Stimulated activated CD4-positive, alpha-beta T cell treated with anti-CD3 and anti-CD28 coated beads, Interleukin-1b, Interleukin-23, amount 100 ng/mL, for 4 hours (primary cell): Measurements from ENCODE around the gene ZBTB16.

Source experiments
- DNase-seq, 2 donors: peaks; one replicate each; pipeline ENCODE4 v3.0.0-alpha.2; 2020; ENCODE audit warnings: low read depth in 2 of 2

Gene ZBTB16

DNA sequence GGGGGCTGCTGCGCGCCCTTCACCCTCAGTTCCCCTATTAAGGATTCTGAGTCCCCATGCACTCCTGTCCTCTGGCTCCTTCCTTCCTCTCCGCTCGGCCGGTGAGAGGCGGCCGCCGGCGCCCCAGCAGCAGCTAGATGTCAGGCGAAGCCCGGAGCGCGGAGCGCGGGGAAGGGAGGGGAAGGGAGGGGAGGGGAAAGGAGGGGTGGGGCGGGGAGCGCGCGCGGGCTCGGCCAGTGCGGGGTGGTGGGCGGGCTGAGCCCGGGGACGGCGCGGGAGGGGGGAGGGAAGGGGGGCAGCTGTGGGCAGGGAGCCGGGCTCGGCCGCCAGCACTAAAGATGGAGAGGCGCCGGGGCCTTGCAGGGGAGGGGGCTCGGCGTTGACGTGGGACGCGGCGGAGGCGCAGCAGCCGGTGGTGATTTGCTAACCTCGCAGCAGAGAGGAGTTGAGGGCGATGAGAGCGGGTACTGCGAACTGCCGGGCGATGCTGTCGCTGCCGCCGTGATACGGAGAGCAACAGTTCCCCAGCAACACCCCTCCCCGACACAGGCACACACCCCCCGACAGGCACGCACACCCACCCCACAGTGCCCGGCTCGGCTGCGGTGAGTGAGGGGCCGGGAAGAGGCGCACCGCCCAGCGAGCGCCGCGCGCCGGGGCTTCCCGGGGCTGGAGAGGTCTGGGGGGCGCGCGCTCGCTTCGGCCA, at the start of gene ZBTB16:
Gene ZBTB16 (plus strand): TSS at position 434 of the 706 bp plus-strand sequence. CDS start 3,590 bp downstream, outside the sequence.
- peak; percentile 32 to 39 for DNase-seq

GRCh38 chr11:114010931-114011330, 48.6 kb upstream of the ZBTB16 start:
- DNase-seq = no peak

DNA sequence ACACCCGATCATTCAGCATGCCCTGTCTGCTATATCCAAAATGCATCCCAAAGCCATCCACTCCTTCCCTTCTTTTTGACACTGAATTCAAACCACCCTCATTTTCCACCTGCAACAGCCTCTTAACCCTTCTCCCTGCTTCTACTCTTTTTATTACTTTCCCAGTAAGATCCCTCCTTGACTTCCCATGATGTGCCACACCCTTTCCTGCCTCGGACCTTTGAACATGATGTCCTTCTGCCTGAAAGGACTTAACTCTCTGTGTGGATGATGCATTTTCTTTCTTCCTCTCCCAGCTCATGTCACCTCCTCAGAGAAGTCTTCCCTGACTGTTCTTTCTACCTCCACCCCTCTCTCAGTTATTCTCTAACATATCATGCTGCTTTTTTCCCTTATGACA, 48.1 kb upstream of the ZBTB16 start:
- no peak for DNase-seq

DNA sequence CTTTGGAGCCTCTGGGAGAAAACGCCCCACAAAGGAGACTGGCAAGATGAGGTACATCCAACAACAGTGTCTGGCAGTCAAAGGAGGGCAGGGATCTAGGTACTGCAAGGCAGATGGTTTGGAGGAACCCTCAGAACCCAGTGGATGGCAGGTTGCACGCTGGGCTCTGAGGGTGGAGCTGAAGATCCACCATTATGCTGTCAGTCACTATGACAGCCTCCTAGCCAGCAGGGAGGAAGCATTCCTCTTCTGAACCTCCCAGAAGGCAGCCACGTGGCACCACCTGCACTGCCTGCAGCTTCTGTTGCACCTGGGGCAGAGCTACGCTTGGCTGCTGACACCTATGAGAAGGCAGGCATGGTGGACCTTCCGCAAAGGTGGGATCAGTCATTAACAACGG, 44.4 kb upstream of the ZBTB16 start:
- no peak for DNase-seq

DNA sequence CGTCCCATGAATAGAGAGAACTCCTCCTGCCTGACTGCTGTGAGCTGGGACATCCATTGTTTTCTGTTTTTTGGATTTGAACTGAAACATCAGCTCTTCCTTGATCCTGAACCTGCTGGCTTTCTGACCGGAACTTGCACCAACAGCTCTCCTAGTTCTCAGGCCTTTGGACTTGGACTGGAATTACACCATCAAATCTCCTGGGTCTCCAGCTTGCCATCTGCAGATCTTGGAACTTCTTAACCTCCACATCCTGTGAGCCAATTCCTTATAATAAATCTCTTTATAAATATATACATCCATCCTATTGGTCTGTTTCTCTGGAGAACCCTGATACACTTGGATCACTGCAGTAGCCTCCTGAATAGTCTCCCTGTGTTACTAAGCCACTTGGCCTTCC, 42.5 kb upstream of the ZBTB16 start:
- DNase-seq = no peak

DNA sequence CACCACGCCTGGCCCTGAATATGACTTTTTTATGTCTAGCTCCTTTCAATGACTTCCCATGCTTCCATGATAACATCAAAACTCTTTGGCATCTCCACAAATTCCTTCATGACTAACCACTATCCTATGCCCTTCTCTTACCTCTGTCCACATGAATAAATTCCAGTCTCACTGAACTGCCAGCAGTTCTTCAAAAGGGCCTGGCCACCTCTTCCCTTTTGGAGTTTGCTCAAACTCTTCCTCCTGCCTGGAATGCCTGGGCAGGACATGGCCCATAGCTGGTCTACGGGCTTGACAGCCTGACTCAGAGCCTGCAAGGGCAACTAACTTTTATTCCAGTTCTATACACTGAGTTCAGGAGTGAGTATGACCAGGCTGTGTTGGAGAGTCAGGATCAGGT, 41.8 kb upstream of the ZBTB16 start:
- DNase-seq = no peak

- no peak for DNase-seq
Measured at GRCh38 chr11:114019046-114019445, 40.5 kb upstream of the ZBTB16 start.

- DNase-seq = no peak
Measured at GRCh38 chr11:114019574-114019973, 39.9 kb upstream of the ZBTB16 start.

DNA sequence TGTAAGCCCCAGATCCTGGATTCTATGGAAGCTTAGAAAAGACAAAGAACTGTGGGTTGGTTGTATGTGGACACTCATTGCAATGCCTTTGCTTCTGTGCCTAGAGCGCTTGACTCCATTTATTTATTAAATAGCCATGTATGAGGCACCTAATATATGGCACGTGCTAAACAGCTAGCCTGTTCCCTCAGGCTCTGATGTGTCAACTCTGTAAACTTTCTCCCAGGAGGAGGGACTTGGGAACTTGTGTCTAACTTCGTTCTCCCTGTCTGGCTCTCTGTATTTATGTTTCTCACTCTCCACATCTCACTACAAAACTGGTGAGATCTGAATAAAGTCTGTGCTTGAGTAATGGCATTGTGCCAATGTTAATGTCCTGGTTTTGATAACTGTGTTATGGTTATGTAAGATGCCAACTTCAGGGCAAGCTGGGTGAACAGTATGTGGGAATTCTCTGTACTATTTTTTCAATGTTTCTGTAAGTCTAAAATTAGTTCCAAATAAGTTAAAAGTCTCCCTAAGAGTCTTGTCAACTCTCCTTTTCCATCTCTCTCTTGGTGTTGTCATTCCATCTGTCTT, 34.1 kb upstream of the ZBTB16 start:
- no peak for DNase-seq

DNA sequence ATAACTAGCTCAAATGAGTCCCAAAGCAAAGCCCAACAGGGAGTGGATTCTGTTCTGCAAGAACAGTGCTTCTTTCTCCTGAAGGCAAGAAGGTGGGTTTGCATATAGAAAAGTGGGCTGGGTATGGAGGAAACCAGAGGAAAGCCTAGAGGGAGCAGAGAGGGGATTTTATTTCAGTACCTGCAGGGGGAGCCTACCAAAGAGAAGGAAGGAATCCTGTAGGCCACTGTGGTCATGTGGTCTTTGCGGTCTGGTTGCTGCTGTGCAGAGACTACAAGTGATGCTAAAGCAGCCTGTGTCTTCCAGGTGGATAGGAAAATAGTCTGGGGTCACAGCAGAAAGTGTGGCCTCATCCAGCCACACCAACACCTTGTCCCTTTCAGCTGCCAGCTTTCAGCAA, 33.2 kb upstream of the ZBTB16 start:
- DNase-seq = no peak

GRCh38 chr11:114027391-114027790, 32.1 kb upstream of the ZBTB16 start:
- no peak for DNase-seq

- no peak for DNase-seq
Measured at GRCh38 chr11:114027926-114028325, 31.6 kb upstream of the ZBTB16 start.

DNA sequence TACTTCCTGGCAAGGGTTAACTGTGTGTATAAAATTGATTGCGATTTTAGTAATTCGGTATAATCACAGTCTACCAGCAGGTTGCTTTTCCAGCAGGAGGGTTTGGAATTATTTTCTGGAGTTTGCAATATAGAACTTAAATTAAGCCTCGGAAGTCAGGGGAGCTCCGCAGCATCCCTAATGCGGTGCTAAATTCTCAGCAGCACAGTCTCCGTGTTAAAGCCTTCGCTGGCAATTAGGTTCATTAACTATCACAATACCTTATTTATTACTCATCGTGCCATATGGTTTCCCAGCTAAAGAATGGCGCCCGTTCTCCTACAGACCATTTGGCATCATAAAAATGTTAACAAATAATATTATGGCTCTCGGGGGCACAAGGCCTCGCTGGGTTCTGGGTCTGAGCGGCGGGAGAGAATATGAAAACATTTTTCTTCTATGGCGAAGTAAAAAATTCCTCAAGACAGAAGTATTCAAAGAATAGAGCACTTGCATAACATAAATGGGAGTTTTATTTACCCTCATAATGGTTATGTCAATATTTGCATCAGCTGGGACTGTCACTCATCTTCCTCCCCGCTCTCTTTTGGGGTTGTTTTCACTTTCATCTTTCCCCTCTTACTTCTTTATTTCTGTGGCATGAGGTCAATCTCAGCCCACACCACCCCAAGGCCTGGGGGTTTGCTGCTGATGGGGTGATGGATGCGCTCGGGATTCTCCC, 28.1 kb upstream of the ZBTB16 start:
- DNase-seq = no peak

DNA sequence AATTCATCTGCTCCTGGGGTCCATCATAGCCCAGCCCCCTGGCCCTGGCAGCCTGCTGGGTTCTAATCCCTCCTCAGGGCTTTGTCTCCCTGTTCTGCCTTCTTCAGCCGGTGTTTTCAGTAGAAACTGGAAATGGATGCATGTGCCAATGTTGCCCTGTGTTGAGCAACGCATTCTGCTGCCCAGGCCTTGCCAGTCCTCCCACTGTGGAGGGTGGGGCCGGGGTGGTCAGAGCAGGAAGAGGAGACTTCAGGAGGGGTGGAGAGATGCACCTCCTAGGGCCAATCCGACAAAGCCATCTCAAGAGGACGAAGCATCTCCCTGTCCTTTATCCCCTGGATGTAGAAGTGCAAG, 27.6 kb upstream of the ZBTB16 start:
- no peak for DNase-seq

GRCh38 chr11:114033066-114033465, 26.4 kb upstream of the ZBTB16 start:
- no peak for DNase-seq

DNA sequence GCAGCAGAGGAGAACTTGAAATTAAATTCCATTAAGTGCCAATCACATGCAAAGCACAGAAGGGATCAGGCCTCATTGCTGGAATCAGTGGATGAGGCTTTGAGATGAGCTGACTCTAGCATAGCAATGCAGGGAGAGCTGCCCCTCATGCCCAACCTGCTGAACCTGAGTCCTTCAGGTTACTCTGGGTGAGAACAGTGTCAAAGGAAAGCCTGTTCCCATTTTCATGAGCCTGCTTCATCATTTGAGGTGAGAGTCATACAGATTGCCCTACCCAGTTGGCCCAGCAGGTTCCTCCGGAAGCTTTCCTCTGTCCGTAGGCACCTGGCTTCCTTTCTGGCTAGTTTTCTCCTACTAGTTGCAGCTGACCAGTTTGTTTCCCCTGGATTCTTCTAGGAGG, 25.9 kb upstream of the ZBTB16 start:
- DNase-seq = no peak

- DNase-seq = no peak
Measured at GRCh38 chr11:114034956-114035355, 24.6 kb upstream of the ZBTB16 start.

DNA sequence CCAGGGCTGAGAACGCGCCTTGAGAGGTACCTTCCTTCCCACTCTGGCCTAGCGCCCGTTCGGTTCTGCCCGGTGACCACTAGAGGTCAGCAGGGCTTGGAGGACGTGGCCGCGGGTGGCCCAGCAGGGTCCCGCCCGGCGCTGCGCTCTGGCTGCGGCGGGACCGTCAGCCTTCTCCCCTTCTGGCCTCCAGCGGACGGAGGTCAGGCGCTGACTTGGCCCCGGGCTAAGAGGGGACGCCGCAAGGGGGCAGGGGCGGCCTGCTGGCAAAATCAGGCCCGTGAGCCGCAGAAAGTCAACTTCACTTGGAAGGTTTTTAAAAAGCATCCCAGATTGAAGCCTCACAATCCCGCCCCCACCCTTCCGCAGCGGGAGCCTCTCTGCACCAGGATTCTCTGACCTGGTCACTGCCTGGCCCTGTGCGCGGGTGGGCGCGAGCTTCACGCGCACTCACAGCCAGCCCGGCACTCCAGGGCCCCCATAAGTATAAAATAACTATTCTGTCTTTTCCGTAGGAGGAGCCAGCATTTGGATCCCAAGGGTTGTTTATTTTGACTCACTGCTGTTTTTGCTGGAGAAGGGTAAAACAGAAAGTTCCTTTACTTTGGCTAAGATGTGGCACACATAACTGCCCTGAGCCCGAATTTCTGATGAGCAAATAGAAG, 23.2 kb upstream of the ZBTB16 start:
- DNase-seq = peak; percentile 32 to 42

DNA sequence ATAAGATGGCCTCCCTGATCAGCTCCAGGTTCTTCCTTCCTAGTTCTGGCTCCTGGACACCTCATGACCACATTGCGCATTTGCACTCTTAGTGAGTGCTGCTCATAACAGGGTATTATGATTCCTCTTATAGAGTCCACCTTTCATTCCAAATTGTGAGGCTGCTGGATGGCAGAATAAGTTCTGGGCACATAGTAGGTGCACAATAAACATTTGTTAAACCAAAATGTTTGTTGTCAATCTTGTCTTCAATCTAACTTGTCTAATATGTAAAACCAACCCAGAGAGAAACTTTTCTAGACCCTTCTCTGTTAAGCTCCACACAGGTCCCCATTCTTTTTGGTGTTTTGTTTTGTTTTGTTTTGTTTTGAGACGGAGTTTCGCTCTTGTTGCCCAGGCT, 22.6 kb upstream of the ZBTB16 start:
- no peak for DNase-seq

DNA sequence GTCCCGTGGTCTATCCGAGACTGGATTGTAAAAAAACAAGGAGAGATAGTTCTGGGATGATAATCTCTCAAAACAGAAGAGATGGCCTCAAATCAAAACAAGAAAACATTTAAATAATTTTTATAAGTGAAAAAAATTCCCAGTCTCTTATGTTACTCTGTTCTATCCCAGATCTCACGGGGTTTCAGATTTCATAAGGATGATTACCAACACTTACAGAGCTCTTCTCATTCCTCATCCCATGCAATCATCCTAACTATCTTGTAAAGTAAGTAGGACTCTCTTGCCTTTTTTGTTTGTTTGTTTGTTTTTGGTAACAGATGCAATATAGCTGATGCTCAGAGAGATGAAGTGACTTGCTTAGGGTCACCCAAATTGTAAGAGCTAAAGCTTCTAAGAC, 20.0 kb upstream of the ZBTB16 start:
- DNase-seq = no peak

DNA sequence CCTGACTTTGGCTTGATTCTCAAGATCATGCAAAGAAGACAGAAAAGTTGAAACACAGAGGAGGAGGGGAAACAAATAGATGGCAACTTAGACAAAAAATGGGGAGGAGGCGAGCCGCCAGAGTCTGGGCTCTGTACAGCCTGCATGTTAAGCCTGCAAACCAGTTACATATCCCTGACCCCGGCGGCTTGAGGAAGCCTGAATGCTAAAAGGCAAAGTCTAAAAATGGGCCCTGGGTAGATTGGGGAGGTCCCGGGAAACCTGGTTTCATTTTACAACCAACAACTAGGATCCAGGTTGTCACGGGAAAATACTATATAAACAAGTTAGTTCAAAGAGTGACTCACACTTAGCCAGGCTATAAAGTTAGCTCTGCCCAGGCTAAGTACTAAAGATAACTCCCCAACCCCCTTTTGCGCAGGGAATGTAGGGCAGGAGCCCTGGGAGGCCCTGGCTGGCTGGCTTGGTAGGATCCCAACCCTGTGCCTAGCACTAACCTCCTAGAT, 18.8 kb upstream of the ZBTB16 start:
- DNase-seq = no peak

DNA sequence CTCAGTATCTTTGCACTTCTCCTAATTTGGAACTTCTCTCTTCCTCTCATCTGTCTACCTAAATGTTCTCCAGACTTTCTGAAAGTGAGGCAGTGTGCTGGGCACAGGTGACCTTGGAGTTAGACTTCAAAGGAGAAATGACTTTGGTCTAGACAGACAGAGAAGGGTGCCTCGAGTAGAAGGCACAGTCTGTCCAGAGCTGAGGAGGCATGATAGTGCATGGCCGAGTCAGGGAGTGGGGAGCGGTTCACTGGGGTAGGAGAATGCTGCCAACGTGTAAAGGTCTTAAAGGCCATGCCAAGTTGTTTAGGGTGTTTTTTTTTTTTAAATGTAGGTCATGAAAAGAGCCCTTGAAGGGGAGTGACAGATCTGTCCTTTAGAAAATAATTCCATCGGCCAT, 17.3 kb upstream of the ZBTB16 start:
- DNase-seq = no peak
